ENCODE measurements around the gene DOK6. TPM values are rescaled to one million over a fixed set of nuclear protein-coding genes. Genes with fewer than 3 reads are reported as not detected.

The DOK6 gene
- total RNA-seq, 1 experiment from 2014 or later, result 4.1 TPM

- TF ChIP-seq STAT6 (CRISPR knock-in tag; conservative IDR thresholded peaks at IDR 0.05; ENCODE audit: low read depth) (no peak), ZNF532 (CRISPR knock-in tag; IDR thresholded peaks at IDR 0.05; ENCODE audit: borderline replicate concordance) (no peak), ETV6 (CRISPR knock-in tag; IDR thresholded peaks at IDR 0.05) (no peak), EMX1 (CRISPR knock-in tag; IDR thresholded peaks at IDR 0.05) (no peak)
These were observed 412.9 kb downstream of the DOK6 start (continued) for GRCh38 chr18:69813559-69813958.

DNA sequence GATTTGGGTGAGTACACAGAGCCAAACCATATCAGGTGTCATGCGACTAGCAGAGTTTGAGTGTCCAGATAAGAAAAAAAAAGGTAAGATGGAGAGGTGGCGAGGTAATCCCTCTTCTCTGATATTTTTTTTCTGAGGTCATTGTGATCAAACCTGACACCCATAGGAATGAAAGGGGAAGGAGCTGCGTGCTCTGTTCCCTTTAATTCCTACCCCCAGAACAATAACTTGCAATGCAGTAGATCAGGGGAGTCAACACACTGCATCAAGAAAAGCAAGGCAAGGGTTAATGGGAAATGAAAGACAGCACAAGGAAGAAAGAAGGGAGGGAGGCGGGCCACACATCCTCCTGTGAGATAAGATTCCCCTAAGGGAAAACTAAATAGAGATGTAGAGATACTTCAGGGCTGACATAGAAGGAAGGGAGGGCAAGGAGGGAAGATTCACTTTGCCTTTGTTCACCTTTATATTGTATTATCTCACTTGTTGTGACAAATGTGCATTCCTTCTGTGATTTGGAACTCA lies 414.2 kb downstream of the DOK6 start:
- ChIA-PET POLR2A (no interaction called here), CTCF (no interaction called here)
- peaks cover 29% of the 10 kb centered on the region for H3K9me3 Mint-ChIP-seq
- no peak for ATAC-seq
- no peak overlapping the region for H3K4me3 Mint-ChIP-seq
- H3K4me1 Mint-ChIP-seq, result 0 out of 2 replicates have a peak, but pooled peaks cover 2% of the 10 kb centered on the region
- H3K36me3 Mint-ChIP-seq, result peaks cover 9% of the 10 kb centered on the region; the same call in 1 of the 2 replicates
- no peak for DNase-seq (ENCODE audit: low spot score)
- no peak overlapping the region for H3K27ac Mint-ChIP-seq
- H3K27me3 Mint-ChIP-seq (ENCODE audit: low read depth), result no peaks in the 10 kb centered on the region
- no peak for TF ChIP-seq RORB (CRISPR knock-in tag; IDR thresholded peaks at IDR 0.05)
- TF ChIP-seq, protein P1, sequence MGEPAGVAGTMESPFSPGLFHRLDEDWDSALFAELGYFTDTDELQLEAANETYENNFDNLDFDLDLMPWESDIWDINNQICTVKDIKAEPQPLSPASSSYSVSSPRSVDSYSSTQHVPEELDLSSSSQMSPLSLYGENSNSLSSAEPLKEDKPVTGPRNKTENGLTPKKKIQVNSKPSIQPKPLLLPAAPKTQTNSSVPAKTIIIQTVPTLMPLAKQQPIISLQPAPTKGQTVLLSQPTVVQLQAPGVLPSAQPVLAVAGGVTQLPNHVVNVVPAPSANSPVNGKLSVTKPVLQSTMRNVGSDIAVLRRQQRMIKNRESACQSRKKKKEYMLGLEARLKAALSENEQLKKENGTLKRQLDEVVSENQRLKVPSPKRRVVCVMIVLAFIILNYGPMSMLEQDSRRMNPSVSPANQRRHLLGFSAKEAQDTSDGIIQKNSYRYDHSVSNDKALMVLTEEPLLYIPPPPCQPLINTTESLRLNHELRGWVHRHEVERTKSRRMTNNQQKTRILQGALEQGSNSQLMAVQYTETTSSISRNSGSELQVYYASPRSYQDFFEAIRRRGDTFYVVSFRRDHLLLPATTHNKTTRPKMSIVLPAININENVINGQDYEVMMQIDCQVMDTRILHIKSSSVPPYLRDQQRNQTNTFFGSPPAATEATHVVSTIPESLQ (CRISPR knock-in tag; IDR thresholded peaks at IDR 0.05), result no peak
- no peak for TF ChIP-seq EMX1 (CRISPR knock-in tag; IDR thresholded peaks at IDR 0.05)
- no peak for TF ChIP-seq NFATC4 (CRISPR knock-in tag; IDR thresholded peaks at IDR 0.05)
- no peak for TF ChIP-seq ESRRA (CRISPR knock-in tag; IDR thresholded peaks at IDR 0.05; ENCODE audit: borderline replicate concordance)
- TF ChIP-seq JUN (CRISPR knock-in tag; IDR thresholded peaks at IDR 0.05), result no peak
- no peak for TF ChIP-seq ZNF512 (CRISPR knock-in tag; IDR thresholded peaks at IDR 0.05; ENCODE audit: borderline replicate concordance)
- no peak for TF ChIP-seq SMAD3 (CRISPR knock-in tag; IDR thresholded peaks at IDR 0.05; ENCODE audit: borderline replicate concordance)
- no peak for TF ChIP-seq MXD4 (CRISPR knock-in tag; IDR thresholded peaks at IDR 0.05; ENCODE audit: borderline replicate concordance)
- no peak for TF ChIP-seq ZSCAN18 (CRISPR knock-in tag; IDR thresholded peaks at IDR 0.05)
- TF ChIP-seq TEAD4 (CRISPR knock-in tag; IDR thresholded peaks at IDR 0.05), result no peak
- no peak for TF ChIP-seq AR (CRISPR knock-in tag; IDR thresholded peaks at IDR 0.05)

Measured in WTC11 (cell line).